Smooth muscle cell of the brain vasculature (primary cell): ENCODE results near the gene SLC29A4.
"Not testable (repeated sequence)": the region's sequence is repeated elsewhere in the genome, so short reads cannot be mapped to it uniquely, and the experiment has no call there.

Source experiments
- DNase-seq: peaks from one replicate; pipeline ENCODE4 v3.0.0-alpha.2; 2012; ENCODE audit warnings: low read depth, low spot score

The SLC29A4 gene, protein sequence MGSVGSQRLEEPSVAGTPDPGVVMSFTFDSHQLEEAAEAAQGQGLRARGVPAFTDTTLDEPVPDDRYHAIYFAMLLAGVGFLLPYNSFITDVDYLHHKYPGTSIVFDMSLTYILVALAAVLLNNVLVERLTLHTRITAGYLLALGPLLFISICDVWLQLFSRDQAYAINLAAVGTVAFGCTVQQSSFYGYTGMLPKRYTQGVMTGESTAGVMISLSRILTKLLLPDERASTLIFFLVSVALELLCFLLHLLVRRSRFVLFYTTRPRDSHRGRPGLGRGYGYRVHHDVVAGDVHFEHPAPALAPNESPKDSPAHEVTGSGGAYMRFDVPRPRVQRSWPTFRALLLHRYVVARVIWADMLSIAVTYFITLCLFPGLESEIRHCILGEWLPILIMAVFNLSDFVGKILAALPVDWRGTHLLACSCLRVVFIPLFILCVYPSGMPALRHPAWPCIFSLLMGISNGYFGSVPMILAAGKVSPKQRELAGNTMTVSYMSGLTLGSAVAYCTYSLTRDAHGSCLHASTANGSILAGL

DNA sequence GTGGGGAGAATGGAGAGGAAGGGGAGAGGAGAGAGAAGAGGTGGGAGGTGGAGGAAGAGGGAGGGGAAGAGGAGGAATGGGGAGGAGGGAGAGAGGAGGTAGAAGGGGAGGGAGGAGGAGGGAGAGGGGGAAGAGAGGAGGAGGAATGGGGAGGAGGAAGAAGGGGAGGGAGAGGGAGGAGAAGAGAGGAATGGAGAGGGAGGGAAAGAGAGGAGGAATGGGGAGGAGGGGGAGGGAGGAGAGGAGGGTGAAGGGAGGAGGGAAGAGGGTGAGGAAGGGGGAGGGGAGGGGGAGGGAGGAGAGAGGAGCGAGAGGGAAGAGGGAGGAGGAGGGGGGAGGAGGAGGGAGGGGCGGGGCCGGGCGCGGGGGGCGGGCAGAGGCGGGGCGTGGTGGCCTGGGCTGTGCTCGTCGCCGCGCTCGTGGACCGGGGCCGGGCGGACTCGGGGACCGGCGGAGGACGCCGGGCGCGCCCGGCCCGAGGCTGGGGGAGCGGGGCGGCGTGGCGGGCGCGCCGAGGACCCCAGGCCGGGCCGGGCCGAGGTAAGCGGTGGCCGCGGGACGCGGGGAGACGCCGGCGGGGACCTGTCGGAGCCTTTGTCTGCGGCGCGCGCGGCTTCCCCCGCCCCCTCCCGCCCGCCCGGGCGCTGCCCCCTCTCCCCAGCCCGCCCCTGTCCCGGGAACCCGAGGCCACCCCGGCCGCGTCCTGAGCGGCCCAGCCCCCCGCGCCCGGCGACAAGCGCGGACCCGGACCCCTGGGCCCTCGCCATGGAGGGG is at the start of gene SLC29A4:
TSS of gene SLC29A4 (plus strand) at position 401 of the 774 bp plus-strand sequence. CDS start 4,874 bp downstream, outside the sequence.
- no peak for DNase-seq

DNA sequence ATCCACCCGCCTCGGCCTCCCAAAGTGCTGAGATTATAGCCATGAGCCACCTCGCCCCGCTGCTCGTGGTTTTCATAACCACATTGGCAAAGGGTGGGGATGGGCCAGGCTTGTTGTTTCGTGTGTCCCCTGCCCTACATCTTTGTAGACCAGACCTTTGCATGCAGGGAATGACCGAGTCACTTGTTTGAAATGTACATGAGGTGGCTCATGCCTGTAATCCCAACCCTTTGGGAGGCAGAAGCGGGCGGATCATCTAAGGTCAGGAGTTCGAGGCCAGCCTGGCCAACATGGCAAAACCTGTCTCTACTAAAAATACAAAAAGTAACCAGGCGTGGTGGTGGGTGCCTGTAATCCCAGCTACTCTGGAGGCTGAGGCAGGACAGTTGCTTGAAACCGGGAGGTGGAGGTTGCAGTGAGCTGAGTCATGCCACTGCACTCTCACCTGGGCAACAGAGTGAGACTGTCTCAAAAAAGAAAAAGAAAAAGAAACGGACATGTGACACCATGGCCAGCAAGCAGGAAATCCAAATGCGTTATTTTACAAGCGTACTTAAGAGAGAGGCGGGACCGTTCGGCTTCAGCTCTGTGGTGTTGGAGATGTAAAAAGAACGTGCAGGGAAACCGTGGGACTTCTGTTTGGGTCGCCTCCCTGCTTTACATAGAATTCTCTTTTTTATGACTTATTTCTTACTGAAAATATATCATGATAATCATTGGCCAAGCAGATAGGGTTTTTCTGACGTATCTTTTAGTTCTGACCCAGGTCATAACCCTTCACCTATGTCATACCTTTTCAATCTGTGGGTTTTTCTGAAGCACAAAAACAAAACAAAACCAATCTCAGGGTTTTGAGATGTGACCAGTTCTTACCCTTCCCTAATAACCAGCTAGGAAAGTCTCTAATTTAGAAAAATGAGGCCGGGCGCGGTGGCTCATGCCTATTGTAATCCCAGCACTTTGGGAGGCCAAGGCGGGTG is 47.6 kb upstream of the SLC29A4 start:
- no peak for DNase-seq

DNA sequence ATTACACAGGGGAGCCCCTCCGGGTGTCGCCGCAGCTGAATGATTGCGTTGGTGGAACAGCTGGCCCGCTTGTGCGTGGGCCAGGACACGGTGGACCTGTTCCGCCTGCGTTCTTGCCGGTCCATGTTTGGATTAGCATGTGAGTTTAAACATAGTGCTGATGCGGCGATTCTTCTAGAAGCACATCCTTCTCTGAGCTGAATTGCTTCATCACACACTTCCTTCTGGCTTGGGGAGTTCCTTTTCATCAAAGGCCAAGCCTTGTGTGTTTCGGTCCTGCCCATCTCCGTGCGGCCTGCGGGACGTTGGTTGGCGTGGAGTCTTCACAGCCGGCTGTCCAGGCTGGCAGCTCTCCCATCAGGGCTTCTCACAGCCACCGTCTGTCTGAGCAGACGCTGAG is 45.5 kb upstream of the SLC29A4 start:
- DNase-seq, result no peak

DNA sequence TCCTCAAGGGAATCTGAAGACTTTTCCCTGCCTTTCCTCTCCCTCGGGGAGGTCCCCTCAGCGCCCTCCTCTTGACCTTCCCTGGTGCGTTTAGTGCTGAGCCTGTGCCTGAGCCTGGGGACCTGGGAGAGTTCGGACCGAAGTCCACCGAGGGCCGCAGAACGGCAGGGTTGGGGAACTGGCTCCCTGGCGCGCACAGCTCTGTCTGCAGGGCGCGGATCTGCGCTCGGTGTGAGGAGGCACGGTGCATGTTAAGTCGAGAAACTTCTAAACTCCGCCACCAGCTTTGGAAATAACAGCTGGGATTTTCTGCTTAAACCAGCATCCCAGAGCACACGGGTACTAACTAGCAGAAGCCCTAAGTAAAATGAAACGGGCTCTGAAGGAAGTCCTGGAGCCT is 44.2 kb upstream of the SLC29A4 start:
- no peak for DNase-seq

DNA sequence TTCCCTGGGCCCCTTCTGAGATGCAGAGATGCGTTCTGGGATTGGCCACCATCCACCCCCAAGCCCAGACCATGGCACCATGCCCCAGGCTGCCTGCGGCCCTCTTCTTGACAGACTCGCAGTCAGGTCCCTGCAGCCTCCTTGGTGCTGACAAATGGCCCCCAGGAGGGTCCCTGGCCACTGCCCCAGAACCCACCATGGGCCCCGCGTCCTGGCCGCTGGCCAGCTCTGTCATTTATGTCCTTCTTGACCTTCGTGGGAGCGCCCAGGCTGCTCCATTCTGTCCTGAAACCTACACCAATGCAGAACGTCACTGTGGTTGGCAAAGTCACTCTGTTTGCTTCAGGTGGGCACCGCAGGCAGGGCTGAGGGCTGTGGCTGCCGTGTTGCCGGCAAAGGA is 39.5 kb upstream of the SLC29A4 start:
- DNase-seq, result no peak

DNA sequence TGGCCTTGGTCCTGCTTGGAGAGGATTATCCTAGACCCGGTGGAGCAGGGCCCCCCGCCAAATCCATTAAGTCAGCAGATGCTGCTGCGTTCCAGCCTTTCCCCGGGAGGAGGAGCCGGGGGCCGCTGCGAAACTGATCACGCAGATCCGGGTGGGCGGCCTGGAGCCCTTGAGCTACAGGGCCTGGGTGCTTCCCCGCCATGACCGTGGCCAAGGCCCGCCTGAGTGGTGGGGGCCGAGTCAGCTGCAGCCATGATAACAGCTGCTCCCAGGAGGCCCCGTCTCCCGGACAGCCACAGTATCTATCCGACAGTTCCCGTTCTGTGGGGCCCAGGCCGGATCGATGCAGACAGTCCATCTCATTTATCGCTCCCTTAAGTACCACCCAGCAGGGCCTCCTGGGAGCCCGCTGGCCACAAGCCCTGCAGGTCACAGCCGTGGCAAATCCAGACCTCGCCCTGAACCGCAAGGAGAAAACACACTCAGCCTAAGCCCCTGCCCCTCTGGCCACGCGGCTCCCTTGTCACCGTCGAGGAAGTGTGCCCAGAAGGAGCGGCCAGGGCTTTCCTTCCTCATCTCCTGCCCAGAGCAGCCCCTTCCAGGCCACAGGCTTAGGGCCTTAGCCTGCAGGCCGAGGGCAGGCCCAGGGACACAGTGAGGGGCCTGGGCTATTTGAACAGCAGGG is 34.4 kb upstream of the SLC29A4 start:
- DNase-seq, result no peak

DNA sequence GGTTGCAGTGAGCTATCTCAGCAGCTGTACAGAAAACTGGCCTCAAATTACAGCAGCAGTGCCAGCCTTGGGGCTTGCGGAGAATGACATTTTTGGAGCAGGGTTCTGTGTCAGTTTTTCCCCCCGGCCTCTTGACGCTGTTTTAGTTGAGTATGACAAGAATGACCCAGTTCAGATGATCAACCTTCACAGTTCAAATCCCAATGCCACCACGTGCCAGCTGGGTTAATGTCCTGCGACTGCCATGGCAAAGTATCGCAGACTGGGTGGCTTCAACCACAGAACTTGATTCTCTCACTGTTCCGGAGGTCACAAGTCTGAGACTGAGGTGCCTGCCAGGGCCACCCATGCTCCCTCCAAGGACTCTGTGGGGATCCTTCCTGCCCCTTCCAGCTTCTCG is 32.0 kb upstream of the SLC29A4 start:
- not testable (repeated sequence) for DNase-seq

DNA sequence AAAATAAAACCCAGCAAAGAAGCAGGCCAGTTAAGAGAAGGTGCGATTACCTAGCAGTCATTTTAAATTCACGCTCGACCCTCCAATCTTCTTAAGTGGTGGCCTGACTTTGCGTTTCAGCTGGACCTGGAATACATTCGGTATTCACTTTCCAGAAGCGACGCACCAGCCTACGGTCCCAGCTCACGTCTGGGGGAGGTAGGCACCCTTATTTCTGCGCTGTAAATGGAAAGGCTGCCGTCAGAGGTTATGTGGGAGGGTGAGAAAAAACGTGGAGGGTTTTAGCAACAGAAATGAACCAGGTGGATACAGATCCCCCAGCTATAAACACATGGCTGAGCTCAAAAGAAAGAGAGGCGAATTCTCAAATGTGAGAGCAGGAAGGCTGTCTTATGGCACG is 29.2 kb upstream of the SLC29A4 start:
- DNase-seq, result not testable (repeated sequence)

DNA sequence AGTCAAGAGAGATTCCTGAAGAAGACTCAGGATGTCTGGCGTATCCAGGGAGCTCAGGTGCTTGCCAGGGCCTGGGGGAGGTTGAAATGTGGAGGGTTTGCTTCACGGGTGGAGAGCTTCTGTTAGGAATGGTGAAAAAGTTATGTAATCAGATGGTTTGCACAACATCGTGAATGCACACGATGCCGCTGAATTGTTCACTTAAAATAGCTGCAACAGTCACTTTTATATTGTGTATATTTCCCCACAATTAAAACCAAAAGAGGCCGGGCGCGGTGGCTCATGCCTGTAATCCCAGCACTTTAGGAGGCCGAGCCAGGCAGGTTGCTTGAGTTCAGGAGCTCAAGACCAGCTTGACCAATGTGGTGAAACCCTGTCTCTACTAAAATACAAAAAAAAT is 28.4 kb upstream of the SLC29A4 start:
- not testable (repeated sequence) for DNase-seq

DNA sequence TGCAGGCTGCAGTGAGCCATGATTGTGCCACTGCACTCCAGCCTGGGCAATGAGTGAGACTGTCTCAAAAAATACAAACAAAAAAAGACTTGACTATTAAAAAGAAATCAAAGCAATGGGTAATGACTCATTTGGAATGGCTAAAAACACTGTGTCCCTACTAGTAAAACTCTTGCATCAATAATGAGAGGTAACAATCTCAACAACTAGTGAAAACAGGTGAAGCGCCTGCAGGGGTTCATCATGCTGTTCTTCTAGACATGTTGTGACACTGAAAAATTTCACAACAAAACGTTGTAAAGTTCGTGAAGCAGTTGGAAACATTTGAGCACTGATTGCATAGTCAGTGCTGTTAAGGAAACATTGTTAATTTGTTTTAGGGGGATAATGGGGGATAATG is 26.9 kb upstream of the SLC29A4 start:
- no peak for DNase-seq

DNA sequence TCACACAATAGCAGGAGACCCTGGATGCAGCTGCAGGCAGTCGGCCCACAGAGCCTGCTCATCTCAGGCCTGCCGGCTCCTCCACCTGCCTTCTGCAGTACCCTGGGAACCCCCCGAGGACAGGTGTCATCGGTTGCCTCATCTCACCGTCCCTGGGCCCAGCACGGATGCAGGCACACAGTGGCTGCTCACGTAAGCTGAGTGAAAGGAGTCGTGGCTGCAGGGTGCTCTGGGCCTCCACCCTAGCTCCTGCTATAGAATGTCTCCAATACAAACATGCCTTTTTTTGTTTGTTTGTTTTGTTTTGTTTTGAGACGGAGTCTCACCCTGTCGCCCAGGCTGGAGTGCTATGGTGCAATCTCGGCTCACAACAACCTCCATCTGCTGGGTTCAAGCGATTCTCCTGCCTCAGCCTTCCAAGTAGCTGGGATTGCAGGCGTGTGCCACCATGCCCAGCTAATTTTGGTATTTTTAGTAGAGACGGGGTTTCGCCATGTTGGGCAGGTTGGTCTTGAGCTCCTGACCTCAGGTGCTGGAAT is 22.1 kb upstream of the SLC29A4 start:
- not testable (repeated sequence) for DNase-seq

DNA sequence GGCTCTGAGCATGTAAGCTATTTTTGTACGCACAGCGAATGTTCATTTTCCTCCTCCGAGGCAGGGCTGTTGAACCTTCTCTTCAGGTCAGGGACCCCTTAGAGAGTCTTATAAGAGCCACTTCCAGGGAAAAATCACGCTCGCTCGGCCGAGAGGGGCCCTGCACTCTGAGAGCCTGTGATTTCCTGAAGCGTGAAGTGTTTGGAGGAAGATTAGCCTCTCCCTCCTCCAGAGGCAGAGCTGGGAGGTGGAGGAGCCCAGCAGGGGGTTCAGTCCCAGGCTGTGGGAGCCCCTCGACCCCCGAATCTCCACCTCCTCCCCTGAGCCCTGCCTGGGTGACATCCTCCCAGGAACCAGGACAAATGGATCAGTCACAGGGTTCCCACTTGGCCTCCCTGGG is 19.7 kb upstream of the SLC29A4 start:
- DNase-seq, result not testable (repeated sequence)

DNA sequence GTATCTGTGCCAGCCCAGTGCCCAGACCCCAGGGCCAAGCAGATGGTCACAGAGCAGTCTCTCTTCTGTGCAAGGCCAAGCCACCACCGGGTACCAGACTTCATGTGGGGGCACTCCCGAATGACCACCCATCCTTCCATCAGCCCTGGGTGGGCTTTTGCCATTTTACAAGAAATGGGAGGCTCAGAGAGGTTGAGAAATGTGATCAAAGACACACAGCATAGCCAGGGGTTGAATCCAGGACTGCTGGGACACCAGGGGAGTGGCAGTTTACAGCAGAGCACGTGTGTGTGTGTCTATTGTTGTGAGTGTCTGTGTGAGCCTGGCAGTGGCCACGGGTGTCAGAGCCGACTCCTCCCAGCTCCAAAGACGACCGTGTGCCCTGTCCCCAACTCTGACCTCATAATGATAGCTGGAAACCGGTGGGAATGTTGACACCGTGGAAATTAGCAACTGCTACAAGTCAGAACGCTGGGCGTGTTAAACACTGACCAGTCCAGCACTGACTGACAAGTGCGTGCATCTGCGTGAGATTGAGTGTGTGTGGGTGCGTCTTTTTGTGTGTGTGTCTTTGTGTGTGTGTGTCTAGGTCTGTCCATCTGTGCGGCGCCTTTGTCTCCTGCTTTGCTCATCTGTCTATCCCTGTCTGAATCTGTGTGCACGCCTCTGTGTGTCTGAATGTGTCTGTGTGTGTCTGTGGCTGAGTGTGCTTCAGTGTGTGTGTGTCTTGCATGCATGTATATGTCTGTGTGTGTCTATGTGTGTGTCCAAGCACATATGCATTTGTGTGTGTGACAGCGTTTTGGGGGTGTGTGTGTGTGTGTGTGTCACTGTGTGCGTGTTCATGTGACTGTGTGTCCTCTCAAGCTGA is 17.2 kb upstream of the SLC29A4 start:
- DNase-seq, result no peak

DNA sequence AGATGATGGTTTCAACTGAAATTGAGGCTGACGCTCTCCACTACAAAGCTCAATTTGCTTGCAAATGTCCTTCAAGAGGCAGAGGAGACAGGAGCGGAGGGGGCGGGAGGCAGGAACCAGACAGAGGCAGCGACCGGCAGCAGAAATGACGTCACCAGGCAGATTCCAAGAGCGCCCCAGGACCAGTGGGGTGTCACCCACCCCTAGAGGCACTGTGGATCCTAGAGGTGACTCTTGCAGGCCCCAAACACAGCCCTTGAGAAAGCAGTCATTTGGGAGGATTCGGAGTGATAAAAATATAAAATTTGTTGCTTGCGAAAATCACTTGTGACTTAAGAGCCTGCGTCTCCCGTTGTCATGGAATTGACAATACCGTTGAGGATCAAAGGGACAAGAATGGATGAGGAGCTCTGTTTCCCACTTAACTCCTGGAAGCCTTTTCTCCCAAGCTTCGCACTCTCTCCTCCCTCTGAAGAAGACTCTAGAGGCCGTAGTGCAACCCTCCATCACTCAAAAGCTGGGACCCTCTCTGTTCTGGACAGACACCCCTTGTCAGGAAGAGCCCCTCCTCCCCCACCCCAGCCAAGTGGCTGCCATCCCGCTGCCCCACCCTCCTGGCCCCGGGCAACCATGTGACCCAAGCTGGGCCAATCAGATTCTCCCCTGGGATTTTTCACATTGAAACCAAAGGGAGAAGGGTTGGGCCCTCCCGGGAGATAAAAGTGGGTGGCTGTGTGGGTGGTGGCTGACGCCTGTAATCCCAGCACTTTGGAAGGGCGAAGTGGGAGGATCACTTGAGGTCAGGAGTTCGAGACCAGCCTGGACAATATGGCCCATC is 16.3 kb upstream of the SLC29A4 start:
- no peak for DNase-seq

DNA sequence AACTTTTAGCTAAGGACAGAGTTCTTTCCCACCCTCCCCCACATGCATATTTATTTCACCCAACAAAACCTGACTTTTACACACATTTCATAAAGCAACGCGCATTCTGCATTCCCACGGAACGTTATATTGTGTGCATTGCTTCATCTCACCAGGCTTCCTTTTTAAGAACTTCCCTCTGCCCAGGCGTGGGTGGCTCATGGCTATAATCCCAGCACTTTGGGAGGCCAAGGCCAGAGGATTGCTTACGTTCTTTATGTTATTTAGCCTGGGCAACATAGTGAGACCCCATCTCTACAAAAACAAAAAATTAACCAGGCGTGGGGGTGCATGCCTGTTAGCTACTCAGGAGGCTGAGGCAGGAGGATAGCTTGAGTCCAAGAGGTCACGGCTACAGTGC is 14.9 kb upstream of the SLC29A4 start:
- DNase-seq, result not testable (repeated sequence)

DNA sequence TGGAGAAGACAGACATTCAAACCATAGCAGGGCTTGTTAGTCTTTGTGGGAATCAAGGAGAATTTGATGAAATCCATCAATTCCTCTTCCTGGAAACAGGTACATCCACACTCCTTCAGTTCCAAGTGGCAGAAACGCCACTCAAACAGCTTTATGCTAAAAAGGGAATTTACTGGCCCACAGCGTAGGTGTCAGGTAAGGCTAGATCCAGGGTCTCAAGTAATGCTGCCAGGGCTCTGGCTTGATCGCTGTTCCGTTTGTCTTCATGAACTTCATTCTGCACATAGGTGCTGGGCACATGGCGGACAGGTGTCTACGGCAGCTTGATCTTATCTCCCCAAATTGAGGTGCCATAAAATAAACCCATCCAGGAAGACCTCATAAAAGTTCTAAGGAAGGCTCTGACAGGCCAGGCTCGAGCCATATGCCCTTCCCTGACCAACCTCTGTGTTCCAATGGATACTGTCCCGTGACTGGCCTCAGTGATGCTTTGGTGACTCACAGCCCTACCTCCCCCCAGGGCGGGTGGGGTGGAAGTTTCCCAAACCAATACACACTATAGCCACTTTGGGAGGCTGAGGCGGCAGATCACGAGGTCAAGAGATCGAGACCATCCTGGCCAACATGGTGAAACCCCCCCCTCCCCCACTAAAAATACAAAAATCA is 12.6 kb upstream of the SLC29A4 start:
- not testable (repeated sequence) for DNase-seq

DNA sequence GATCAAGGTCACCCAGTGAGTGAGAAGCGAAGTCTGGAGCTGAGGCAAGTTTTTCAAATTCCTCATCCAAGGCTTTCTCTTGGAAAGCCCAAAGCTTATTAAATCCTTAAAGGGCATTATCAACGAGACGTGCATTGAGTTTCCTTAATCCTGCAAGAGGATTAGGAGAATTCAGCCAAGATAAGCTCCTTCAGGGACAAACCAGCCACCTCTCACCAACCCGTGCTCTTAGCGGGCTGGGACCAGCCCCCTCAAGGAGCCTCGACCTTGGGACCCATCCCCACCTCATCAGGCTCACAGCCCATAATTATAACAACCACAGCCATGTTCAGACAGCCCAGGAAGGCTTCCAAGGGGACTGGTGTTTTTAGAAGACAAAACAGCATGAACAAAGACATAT is 12.0 kb upstream of the SLC29A4 start:
- no peak for DNase-seq

DNA sequence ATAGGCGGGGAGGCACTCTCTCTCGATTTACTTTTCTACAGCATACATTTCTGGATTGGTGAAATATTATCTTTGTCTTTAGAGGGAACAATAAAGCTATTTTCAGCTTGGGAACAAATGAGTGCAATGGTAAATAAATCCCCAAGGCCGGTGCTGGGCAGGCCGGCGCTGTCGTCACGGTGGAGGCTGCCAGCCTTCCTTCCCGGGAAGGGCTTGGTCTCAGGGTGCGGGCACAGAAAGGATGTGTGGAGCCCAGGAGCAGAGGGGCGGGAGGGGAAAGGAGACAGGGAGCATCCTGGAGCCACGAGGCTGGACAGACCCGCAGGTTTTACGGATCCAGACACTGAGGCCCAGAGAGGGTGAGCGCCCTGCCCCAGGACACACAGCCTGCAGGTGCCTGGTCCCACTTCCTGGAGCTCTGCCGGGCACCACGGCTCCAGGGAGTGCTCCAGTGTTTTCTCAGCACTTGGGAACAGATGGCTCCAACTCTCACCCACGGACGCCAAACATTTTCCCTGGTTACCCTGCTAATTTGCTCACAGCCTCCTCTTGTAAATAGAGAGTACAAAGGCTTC is 8.8 kb upstream of the SLC29A4 start:
- not testable (repeated sequence) for DNase-seq
